ENCODE data around the gene DNM3. TPM values are rescaled to one million over a fixed set of nuclear protein-coding genes. Genes with fewer than 3 reads are reported as not detected.

DNM3 gene
- total and polyA plus RNA-seq, 10 of the 15 experiments (the other 5 are each of a cell fraction or from before 2014, with no cell fraction given): 0.03 to 1.5 (median 0.08) TPM; not detected in 3

- peak overlapping the region; percentile 82 for H3K4me2 ChIP-seq (ENCODE audit: control insufficient read depth, insufficient read depth)
- FAIRE-seq: peak; percentile 52
- H3K79me2 ChIP-seq (ENCODE audit: control insufficient read depth, insufficient read depth, low read length): peaks cover 24% of the 10 kb centered on the region
- H3K4me3 ChIP-seq: peak overlapping the region; percentile 94
- RAD21 ChIA-PET (ENCODE audit: unreplicated experiment): interaction anchor here (1.0 to 2.3 kb wide), 3 partner anchors 52 to 353 kb away, joined by 3 to 16 read pairs (median 3); no protein-coding TSS in a partner anchor
- ATAC-seq: no peak
- H3K27ac ChIP-seq (ENCODE audit: control insufficient read depth, insufficient read depth): no peak overlapping the region
- POLR2A ChIA-PET: no interaction called here
- SMC1A ChIA-PET (ENCODE audit: uncharacterized antibody, unreplicated experiment): interaction anchor here (1.1 to 2.5 kb wide), 8 partner anchors 13 to 440 kb away, joined by 4 to 18 read pairs (median 6); no protein-coding TSS in a partner anchor
- in situ Hi-C loops (cut with MboI): loop anchor here (25.0 kb wide), 1 partner anchor 655 kb away; the partner anchor contains the start of gene METTL13
- H2AFZ ChIP-seq (ENCODE audit: control insufficient read depth, low read depth, low read length): no peak overlapping the region
- H3K9me3 ChIP-seq (replicated peaks; ENCODE audit: control insufficient read depth, insufficient read depth, low read length): no peaks in the 10 kb centered on the region; the same call in 1 of the 3 replicates
- no peaks in the 10 kb centered on the region for H3K4me1 ChIP-seq (ENCODE audit: control insufficient read depth, insufficient read depth, low read length)
- no peak for TF ChIP-seq TCF12 (IDR thresholded peaks at IDR 0.05; ENCODE audit: low read depth, low read length)
- TF ChIP-seq, protein P1, sequence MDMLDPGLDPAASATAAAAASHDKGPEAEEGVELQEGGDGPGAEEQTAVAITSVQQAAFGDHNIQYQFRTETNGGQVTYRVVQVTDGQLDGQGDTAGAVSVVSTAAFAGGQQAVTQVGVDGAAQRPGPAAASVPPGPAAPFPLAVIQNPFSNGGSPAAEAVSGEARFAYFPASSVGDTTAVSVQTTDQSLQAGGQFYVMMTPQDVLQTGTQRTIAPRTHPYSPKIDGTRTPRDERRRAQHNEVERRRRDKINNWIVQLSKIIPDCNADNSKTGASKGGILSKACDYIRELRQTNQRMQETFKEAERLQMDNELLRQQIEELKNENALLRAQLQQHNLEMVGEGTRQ (IDR thresholded peaks at IDR 0.05; ENCODE audit: borderline replicate concordance, low read depth, low read length): no peak
- TF ChIP-seq MYB (IDR thresholded peaks at IDR 0.05; ENCODE audit: borderline replicate concordance, low read depth, low read length): no peak
- TF ChIP-seq FOXM1 (IDR thresholded peaks at IDR 0.05; ENCODE audit: low read depth, low read length): no peak
- TF ChIP-seq CHD2 (IDR thresholded peaks at IDR 0.05; ENCODE audit: borderline replicate concordance, low read depth, low read length): no peak
- no peak for TF ChIP-seq MXI1 (IDR thresholded peaks at IDR 0.05; ENCODE audit: low read depth, low read length)
- TF ChIP-seq, protein P2, sequence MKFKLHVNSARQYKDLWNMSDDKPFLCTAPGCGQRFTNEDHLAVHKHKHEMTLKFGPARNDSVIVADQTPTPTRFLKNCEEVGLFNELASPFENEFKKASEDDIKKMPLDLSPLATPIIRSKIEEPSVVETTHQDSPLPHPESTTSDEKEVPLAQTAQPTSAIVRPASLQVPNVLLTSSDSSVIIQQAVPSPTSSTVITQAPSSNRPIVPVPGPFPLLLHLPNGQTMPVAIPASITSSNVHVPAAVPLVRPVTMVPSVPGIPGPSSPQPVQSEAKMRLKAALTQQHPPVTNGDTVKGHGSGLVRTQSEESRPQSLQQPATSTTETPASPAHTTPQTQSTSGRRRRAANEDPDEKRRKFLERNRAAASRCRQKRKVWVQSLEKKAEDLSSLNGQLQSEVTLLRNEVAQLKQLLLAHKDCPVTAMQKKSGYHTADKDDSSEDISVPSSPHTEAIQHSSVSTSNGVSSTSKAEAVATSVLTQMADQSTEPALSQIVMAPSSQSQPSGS (IDR thresholded peaks at IDR 0.05; ENCODE audit: low read length): no peak
- no peak for TF ChIP-seq CBX3 (IDR thresholded peaks at IDR 0.05; ENCODE audit: borderline replicate concordance, low read depth)
- TF ChIP-seq SIX5 (IDR thresholded peaks at IDR 0.05; ENCODE audit: low read depth, low read length, severe bottlenecking): no peak
- TF ChIP-seq MEF2B (IDR thresholded peaks at IDR 0.05; ENCODE audit: partially characterized antibody, poor library complexity, severe bottlenecking): no peak
- no peak for TF ChIP-seq SUPT20H (IDR thresholded peaks at IDR 0.05; ENCODE audit: borderline replicate concordance, control insufficient read depth, low read depth, low read length)
- TF ChIP-seq NKRF (conservative IDR thresholded peaks at IDR 0.05): no peak
- TF ChIP-seq ETV6 (conservative IDR thresholded peaks at IDR 0.05 in 1 of 2, IDR thresholded peaks at IDR 0.05 in 1 of 2; ENCODE audit: borderline replicate concordance in 1 of 2, low read depth in 1 of 2): no peak
- no peak for TF ChIP-seq BRCA1 (IDR thresholded peaks at IDR 0.05; ENCODE audit: low read depth, low read length)
- no peak for TF ChIP-seq SIN3A (IDR thresholded peaks at IDR 0.05; ENCODE audit: low read depth, low read length)
- no peak for TF ChIP-seq ZNF24 (IDR thresholded peaks at IDR 0.05)
- TF ChIP-seq IKZF2 (IDR thresholded peaks at IDR 0.05): no peak
- TF ChIP-seq KAT2A (conservative IDR thresholded peaks at IDR 0.05; ENCODE audit: control insufficient read depth, low read depth, low read length): no peak
- no peak for TF ChIP-seq FOS (IDR thresholded peaks at IDR 0.05; ENCODE audit: borderline replicate concordance, extremely low read depth, insufficient read length)
- H3K9ac ChIP-seq (ENCODE audit: control insufficient read depth, insufficient read depth, low read length): no peak overlapping the region
- CTCF ChIA-PET: interaction anchor here (0.9 to 7.8 kb wide), 12 partner anchors 8 to 457 kb away, joined by 3 to 91 read pairs (median 5); no protein-coding TSS in a partner anchor
- no peaks in the 10 kb centered on the region for H4K20me1 ChIP-seq (ENCODE audit: control insufficient read depth, insufficient read depth)
- H3K27me3 ChIP-seq (replicated peaks in 1 of 2; ENCODE audit: control insufficient read depth in 2 of 2, insufficient read depth in 2 of 2, low read length in 1 of 2): no peaks in the 10 kb centered on the region
- H3K36me3 ChIP-seq (ENCODE audit: control insufficient read depth in 2 of 2, insufficient read depth in 2 of 2, low read length in 1 of 2): 0 out of 4 replicates have a peak, but pooled peaks cover 0 to 3% of the 10 kb centered on the region in 2 experiments
- no peak for DNase-seq (ENCODE audit: low read depth, low spot score)
- WGBS (ENCODE audit: insufficient coverage, insufficient replicate concordance, low lambda C conversion rate, missing lambda C conversion rate): 97% methylated on average over 6 of the region's 6 CpGs
- no TSS peak for BruUV-seq (replicated peaks)
- intact Hi-C loops (cut with micrococcal nuclease; ENCODE audit: unreplicated experiment): no loop called here
Observed at GRCh38 chr1:172442404-172442803, 601.1 kb downstream of the DNM3 start.

Data from GM12878 (cell line).